MM.1S (cell line): ENCODE measurements around the gene PLSCR5.

Source experiments
- DNase-seq: peaks from one replicate; pipeline ENCODE4 v3.0.0-alpha.2; 2015
- H2AFZ ChIP-seq: fragments of 300-600 bp; sonication (generic); 2 replicates; pipeline ENCODE4 v1.6.0; 2016; ENCODE audit warnings: antibody characterized with exemption, low read length
- H3F3A ChIP-seq: fragments of 300-600 bp; sonication (generic); 2 replicates; pipeline ENCODE4 v1.6.1; 2016; ENCODE audit warnings: mild to moderate bottlenecking, antibody characterized with exemption, low read length, moderate library complexity, mixed read lengths; ENCODE audit not compliant: insufficient read depth
- H3K27ac ChIP-seq: fragments of 300-600 bp; sonication (generic); 2 replicates; pipeline ENCODE4 v1.5.1; 2016; ENCODE audit warnings: mild to moderate bottlenecking, low read length
- H3K27me3 ChIP-seq: fragments of 300-600 bp; sonication (generic); replicated peaks from 2 replicates; pipeline ENCODE4 v1.6.0; 2016; ENCODE audit warnings: low read length; ENCODE audit not compliant: insufficient read depth
- H3K36me3 ChIP-seq: fragments of 300-600 bp; sonication (generic); replicated peaks from 2 replicates; pipeline ENCODE4 v1.6.1; 2016; ENCODE audit warnings: mild to moderate bottlenecking, low read length, mixed read lengths; ENCODE audit not compliant: insufficient read depth
- H3K4me1 ChIP-seq: fragments of 300-600 bp; sonication (generic); 2 replicates; pipeline ENCODE4 v1.6.1; 2016; ENCODE audit warnings: low read length, mixed read lengths
- H3K4me2 ChIP-seq: fragments of 300-600 bp; sonication (generic); 2 replicates; pipeline ENCODE4 v1.6.0; 2016; ENCODE audit warnings: low read depth, low read length
- H3K4me3 ChIP-seq: fragments of 300-600 bp; sonication (generic); 2 replicates; pipeline ENCODE4 v1.5.1; 2016; ENCODE audit warnings: low read length, mixed read lengths
- H3K79me2 ChIP-seq: fragments of 300-600 bp; sonication (generic); 2 replicates; pipeline ENCODE4 v1.6.1; 2016; ENCODE audit warnings: mixed run types, low read length, mixed read lengths
- H3K9ac ChIP-seq: fragments of 300-600 bp; sonication (generic); 2 replicates; pipeline ENCODE4 v1.6.1; 2016; ENCODE audit warnings: low read length, mixed read lengths
- H3K9me2 ChIP-seq: fragments of 300-600 bp; sonication (generic); replicated peaks from 2 replicates; pipeline ENCODE4 v1.6.1; 2016; ENCODE audit warnings: mild to moderate bottlenecking, low read length, mixed read lengths; ENCODE audit not compliant: insufficient read depth
- H3K9me3 ChIP-seq: fragments of 300-600 bp; sonication (generic); replicated peaks from 2 replicates; pipeline ENCODE4 v1.6.1; 2016; ENCODE audit warnings: mild to moderate bottlenecking, low read length, mixed read lengths; ENCODE audit not compliant: insufficient read depth
- H4K20me1 ChIP-seq: fragments of 300-600 bp; sonication (generic); 2 replicates; pipeline ENCODE4 v1.6.1; 2016; ENCODE audit warnings: mild to moderate bottlenecking, low read length, moderate library complexity, mixed read lengths; ENCODE audit not compliant: insufficient read depth
- EZH2 ChIP-seq: fragments of 300-600 bp; sonication (generic); optimal IDR thresholded peaks from 2 replicates; pipeline ENCODE3; 2017; ENCODE audit warnings: low read depth, mild to moderate bottlenecking, antibody characterized with exemption, low read length, mixed read lengths
- EZH2phosphoT487 ChIP-seq: fragments of 300-600 bp; sonication (generic); IDR thresholded peaks from 2 replicates; pipeline ENCODE4 v1.6.1; 2018; ENCODE audit warnings: antibody characterized with exemption, low read length
- TF ChIP-seq, protein P1 (sequence below): fragments of 300-600 bp; sonication (generic); IDR thresholded peaks from 2 replicates; pipeline ENCODE4 v1.5.1; 2016; ENCODE audit warnings: antibody characterized with exemption, low read length, mixed read lengths

Gene PLSCR5

DNA sequence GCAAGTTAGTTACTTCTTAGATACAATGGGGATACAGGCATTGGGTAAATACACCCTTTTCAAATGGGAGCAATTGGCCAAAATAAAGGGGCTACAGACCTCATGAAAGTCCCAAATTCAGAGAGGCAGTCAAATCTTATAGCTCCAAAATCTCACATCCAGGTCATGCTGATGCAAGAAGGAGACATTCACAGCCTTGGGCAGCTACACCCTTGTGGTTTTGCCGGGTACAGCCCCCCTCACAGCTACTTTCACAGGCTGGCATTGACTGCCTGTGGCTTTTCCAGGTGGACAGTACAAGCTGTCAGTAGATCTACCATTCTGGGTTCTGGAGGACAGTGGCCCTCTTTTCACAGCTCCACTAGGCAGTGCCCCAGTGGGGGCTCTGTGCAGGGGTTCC is 43.3 kb downstream of the PLSCR5 start:
- no peaks in the 10 kb centered on the region for H3K9me3 ChIP-seq
- no peak overlapping the region for H3K4me3 ChIP-seq
- H2AFZ ChIP-seq = no peak overlapping the region
- TF ChIP-seq EZH2phosphoT487 (no peak), EZH2 (no peak)
- TF ChIP-seq, protein P1, sequence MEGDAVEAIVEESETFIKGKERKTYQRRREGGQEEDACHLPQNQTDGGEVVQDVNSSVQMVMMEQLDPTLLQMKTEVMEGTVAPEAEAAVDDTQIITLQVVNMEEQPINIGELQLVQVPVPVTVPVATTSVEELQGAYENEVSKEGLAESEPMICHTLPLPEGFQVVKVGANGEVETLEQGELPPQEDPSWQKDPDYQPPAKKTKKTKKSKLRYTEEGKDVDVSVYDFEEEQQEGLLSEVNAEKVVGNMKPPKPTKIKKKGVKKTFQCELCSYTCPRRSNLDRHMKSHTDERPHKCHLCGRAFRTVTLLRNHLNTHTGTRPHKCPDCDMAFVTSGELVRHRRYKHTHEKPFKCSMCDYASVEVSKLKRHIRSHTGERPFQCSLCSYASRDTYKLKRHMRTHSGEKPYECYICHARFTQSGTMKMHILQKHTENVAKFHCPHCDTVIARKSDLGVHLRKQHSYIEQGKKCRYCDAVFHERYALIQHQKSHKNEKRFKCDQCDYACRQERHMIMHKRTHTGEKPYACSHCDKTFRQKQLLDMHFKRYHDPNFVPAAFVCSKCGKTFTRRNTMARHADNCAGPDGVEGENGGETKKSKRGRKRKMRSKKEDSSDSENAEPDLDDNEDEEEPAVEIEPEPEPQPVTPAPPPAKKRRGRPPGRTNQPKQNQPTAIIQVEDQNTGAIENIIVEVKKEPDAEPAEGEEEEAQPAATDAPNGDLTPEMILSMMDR = no peak
- H3K9me2 ChIP-seq = no peaks in the 10 kb centered on the region
- no peaks in the 10 kb centered on the region for H3F3A ChIP-seq
- no peaks in the 10 kb centered on the region for H3K79me2 ChIP-seq
- no peaks in the 10 kb centered on the region for H3K36me3 ChIP-seq
- H3K27me3 ChIP-seq = no peaks in the 10 kb centered on the region
- H3K4me1 ChIP-seq = no peaks in the 10 kb centered on the region
- H4K20me1 ChIP-seq = no peaks in the 10 kb centered on the region
- DNase-seq = no peak
- H3K27ac ChIP-seq = no peak overlapping the region
- no peak overlapping the region for H3K4me2 ChIP-seq
- no peak overlapping the region for H3K9ac ChIP-seq

DNA sequence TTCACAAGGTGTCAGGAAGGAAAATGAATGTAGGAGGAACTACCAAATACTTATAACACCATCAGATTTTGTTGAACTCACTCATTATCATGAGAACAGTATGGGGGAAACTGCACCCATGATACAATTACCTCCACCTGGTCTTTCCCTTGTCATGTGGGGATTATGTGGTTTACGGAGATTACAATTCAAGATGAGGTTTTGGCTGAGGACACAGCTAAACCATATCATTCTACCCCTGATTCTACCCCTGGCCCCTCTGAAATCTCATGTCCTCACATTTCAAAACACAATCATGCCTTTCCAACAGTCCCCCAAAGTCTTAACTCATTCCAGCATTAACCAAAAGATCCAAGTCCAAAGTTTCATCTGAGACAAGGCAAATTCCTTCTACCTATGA is 43.7 kb downstream of the PLSCR5 start:
- Histone ChIP-seq H2AFZ (no peak overlapping the region), H4K20me1 (no peaks in the 10 kb centered on the region), H3K4me3 (no peak overlapping the region), H3K9me3 (no peaks in the 10 kb centered on the region), H3F3A (no peaks in the 10 kb centered on the region), H3K4me2 (no peak overlapping the region), H3K79me2 (no peaks in the 10 kb centered on the region), H3K9ac (no peak overlapping the region), H3K9me2 (no peaks in the 10 kb centered on the region), H3K4me1 (no peaks in the 10 kb centered on the region), H3K36me3 (no peaks in the 10 kb centered on the region), H3K27me3 (no peaks in the 10 kb centered on the region), H3K27ac (no peak overlapping the region)
- TF ChIP-seq EZH2 = no peak
- TF ChIP-seq, protein P1 = no peak
- TF ChIP-seq EZH2phosphoT487 = no peak
- DNase-seq = no peak

DNA sequence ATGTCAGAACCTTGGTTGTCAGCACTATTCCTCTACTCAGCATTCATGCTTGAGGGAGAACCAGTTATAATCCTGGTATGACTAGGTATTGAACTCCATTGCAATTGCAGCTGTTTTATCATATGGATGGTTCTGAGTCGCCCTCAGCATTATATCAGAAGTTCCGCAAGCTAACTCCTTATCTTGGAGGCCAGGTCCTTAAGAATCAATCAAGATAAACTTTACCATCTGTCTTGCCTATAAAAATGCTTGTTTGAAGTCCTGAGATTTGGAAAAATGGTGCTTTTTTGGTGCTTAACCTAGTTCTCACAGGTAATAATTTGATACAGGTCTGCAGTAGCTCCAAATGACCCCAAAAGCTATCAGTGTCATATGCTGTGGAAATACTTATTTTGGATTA is 44.5 kb downstream of the PLSCR5 start:
- no peak for DNase-seq

More for the DNA sequence above, 44.5 kb downstream of the PLSCR5 start:
- Histone ChIP-seq H3K4me2 (no peak overlapping the region), H2AFZ (no peak overlapping the region), H3K4me3 (no peak overlapping the region), H3K9me3 (no peaks in the 10 kb centered on the region), H3F3A (no peaks in the 10 kb centered on the region), H3K9me2 (no peaks in the 10 kb centered on the region), H3K9ac (no peak overlapping the region), H3K36me3 (no peaks in the 10 kb centered on the region), H3K27ac (no peak overlapping the region), H4K20me1 (no peaks in the 10 kb centered on the region), H3K79me2 (no peaks in the 10 kb centered on the region), H3K27me3 (no peaks in the 10 kb centered on the region), H3K4me1 (no peaks in the 10 kb centered on the region)
- TF ChIP-seq, protein P1 = no peak
